Skeletal muscle cell (primary cell): ENCODE measurements around the gene SLC35G2.

Experiments
- DNase-seq: peaks from one replicate; pipeline ENCODE4 v3.0.0-alpha.2; 2010; ENCODE audit warnings: low read depth
- H3K4me3 ChIP-seq: 2 replicates; pipeline ENCODE4 v1.5.1; 2011; ENCODE audit warnings: low read depth, mild to moderate bottlenecking, control low read depth, low read length, moderate library complexity

Gene SLC35G2

DNA sequence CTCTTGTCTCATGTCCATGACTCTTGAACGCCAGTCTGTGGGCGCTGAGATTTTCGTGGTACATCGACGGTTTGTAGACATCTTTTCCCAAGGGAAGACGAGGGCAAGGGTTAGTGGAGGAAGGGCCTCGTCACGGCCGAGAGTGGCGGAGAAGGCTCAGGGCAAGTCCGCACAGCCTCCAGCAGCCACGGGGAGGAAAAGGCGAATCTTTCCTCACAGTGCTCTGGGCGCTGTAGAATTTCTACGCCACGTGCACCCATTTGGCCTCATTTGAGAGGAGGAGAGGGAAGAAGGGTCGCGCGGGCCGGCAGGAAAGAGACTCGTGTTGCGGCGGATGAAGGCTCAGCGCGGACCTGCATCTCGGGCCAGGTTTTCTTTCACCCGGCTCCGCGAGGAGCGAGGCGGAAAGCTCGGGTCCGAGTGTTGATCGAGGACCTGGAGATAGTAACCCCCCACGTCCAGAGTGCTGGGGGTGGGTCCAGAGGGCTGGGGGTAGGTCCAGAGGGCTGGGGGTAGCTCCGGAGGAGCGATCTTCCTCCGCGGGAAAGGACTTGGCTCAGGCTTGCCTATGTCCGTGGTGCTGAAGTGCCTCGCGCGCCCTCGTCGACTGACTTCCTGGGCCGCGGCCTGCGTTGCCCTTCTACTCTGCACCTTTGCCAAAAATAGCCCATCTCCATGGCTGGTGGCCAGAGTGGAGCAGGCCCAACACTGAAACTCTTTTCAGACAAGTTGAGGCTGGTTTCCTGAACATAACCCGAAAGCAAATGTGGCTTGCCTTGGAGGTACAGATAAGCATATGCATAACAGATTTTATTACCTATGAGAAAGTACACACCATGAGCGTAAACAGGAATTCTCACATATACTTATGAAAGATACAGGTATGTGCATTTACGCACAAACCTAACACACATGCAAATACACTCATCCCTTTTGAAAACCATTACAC, 1.1 kb downstream of the SLC35G2 start:
- DNase-seq: peak; percentile 17
- peak overlapping the region; percentile 73 for H3K4me3 ChIP-seq

DNA sequence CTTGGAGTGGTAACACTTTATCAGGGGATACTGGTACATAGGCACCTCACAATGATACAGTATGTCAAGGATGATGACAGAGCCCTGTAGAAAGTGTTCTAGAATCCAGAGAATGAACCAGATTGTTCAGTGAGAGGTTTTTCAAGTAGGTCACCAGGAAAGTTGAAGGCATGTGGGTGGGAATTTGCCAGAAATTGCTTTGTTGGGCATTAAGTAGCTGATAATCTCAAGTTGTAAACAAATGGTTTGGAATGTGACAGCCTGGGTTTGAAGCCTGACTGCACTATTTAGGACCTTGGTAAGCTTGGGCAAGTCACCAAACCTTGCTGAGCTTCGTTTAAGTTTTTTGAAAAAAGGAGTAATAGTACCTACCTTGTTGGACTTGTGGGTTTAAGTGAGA, 12.5 kb downstream of the SLC35G2 start:
- no peak overlapping the region for H3K4me3 ChIP-seq
- DNase-seq: no peak

DNA sequence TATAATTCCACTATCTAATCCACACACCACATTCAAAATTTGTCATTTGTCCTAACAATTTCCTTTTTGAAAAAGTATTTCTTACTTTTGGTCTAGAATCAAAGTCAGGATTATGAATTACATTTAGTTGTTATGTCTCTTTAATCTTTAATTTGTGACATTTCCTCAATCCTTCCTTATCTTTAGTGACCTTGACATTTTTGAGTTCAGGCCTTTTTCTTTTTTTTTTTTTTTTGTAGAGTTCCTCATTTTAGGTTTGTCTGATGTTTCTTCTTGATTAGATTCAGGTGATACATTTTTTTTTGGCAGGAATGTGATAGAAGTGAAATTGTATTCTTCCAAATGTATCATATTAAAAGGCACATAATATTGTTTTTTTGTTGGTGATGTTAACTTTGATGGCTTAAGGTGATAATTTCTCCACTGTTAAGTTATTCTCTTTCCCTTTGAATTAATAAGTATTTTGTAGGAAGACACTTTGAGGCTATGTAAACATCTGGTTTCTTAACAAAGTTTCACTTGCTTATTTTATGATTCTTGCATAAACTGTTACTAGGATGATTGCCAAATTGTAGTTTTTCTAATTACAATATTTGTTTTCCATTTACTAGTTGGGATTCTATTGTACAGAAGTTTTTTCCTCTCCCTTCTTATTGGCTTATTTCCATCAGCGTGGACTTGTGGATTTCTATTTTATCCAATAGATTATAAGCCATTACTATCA, 16.3 kb downstream of the SLC35G2 start:
- no peak overlapping the region for H3K4me3 ChIP-seq
- DNase-seq: no peak

DNA sequence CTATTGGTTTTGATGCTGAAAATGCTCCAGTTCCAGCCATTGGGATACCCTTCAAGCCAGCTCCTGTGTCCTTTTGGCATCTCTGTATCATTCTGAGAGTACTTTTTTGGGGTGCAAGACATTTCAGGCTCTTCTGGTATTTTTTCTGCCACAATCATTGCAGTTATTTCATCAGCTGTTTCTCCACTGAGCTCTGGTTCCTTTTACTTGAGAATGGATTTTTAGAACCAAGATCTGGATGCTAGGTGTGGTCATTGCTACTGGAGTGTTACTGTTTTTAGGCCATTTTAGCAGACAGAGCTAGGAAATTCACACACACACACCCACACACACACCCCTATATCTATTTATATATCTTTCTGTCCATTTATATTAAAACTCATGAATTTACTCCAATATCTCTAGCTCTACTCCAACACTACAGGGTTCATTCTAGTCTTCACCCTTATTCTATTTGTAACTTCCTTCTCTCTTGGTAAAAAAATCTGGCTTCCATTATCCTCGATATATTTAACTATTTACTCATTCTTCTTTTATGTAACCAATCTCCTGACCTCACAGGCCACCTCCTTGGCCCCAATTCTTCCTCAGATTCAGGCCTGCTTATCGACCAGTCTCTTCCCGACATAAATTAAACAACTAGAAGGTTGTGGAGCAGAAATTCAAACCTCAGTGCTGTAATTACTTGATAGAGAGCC, 17.0 kb downstream of the SLC35G2 start:
- no peak overlapping the region for H3K4me3 ChIP-seq
- no peak for DNase-seq

DNA sequence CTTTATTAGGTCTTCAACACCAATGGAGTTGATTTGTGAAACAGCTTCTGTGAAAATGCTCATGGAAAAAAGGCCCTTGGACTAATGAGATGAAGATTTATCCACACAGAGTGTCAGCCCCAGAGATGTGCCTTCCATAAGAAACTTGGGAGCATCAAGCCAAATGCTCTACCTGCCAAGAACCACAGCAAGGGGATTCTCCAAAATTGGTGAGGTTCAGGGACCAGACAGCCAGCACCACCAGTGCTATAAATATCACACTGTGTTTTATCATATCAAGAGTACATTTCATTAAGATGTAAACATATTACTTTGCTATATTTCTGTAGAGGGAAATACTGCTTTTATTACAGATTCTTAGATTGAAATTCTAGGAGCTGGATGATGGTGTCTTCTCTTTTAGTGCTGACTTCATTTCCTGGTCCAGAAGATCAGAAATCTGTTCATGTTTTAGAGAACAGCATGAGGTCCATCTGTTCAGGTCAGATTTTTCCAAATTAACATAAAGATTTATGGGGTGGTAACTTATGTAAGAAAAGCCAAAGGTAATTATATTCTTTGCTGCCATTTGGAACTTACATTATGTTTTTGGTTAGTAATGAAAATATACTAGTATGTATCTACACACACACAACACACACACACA, 17.7 kb downstream of the SLC35G2 start:
- no peak overlapping the region for H3K4me3 ChIP-seq
- no peak for DNase-seq

DNA sequence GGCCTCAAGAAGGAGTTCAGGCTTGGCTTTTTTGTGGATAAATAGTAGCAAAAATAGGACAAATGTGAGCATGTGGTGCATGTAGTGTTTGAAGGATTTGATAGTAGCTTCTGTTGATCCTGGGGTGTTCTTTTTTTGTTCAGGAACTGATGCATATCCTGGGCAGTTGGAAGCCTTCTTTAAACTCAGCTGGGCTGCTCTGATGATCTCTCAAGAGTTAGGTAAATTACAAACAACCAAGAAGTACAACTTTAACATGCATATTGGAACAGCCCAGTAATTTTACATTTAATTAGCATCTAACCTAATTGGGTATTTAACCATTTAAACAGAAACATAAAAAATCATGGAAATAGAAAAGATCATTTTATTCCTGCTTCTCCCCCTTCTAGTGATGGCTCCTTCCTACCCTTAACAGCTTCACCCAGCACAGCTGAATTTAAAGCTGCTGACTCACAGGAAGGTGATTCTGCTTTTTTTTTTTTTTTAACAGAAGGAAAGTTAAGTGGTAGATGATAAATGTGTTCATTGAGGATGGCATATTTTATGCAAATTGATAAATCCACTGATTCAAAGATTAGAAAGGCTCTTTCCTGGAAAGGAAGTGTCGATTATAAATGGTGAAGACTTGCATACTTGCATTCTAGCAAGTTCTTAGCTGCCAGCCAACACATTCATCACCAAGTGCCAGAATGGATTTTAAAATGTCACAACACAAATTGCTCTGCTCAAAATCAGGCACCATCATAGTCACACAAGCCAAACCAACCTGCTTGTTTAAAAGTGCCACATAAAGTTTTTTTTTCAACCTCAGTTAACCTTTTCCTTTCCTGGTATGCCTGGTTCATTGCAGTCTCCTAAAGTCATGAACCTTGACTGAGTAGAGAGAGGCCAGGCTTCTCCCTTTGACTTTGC, 20.0 kb downstream of the SLC35G2 start:
- no peak for DNase-seq

DNA sequence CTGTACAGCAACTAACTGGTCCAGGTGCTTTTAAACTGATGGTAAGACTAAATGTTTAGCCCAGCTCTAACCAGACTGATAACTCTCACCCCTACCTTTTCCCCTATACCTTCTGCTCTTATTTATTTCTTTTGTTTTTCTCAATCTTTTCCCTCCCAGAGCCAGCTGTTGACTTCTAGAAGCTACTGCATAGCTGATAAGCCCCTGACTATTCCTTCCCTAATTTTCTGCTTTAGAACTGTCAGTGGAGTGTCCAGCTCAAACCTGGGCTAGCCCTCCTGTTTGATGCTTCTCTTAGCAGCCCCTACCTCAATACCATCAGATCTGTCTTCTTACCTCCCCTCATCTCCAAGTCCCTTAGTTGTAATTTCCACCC, 20.6 kb downstream of the SLC35G2 start:
- no peak for DNase-seq

More for the DNA sequence above, 20.0 kb downstream of the SLC35G2 start:
- no peak overlapping the region for H3K4me3 ChIP-seq

DNA sequence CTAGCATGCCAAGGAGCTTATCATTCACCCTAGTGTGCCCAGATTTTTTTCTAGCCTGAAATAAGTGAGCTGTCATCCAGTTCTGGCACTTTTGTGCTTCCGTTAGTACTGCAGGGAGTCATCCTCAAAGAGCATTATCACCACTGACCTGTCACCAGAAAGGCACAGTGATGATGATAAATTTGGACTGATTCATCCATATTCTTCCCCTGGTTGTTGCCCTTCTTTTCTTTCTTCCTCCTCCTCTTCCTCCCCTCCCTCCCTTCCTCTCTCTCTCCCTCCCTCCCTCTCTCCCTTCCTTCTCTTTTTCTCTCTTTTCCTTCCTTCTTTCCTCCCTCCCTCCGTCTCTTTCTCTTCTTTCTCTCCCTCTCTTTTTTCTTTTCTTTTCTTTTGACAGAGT, 21.3 kb downstream of the SLC35G2 start:
- no peak for DNase-seq
- H3K4me3 ChIP-seq: no peak overlapping the region

More for the DNA sequence above, 20.6 kb downstream of the SLC35G2 start:
- H3K4me3 ChIP-seq: no peak overlapping the region

DNA sequence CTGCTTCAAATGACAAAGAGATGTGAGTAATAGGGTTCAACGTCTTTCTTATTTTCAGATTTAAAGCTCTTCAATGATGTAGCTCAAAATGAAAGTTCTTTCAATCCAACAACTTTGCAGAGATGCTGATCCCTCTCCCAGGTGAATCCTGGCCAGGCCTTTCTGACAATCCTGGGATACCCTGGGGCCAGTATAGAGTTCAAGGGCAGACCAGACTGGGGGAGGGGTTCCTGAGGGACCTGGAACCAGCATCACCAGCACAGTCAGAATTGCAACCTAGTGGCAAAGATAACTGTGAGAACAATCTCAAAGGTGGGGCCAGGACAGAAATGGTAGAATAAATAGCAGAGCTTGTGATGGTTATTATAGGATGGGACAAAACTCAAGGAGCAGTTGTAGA, 23.4 kb downstream of the SLC35G2 start:
- DNase-seq: no peak
- no peak overlapping the region for H3K4me3 ChIP-seq

DNA sequence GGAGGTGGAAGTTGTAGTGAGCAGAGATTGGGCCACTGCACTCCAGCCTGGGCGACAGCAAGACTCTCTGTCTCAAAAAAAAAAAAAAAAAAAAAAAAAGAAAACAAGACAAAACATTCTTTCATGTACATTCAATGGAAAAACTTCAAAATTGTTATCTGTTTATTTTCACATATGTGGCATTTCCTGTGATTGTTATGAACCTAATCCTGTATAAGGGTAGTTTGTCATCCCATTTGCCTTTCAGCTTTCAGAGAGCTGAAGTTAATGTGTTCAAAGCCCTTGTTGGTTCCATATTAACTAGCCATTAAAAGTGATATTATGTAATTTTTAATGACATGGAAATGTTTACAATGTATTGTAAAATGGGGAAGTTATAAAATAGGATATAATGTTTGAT, 25.8 kb downstream of the SLC35G2 start:
- no peak overlapping the region for H3K4me3 ChIP-seq
- no peak for DNase-seq

DNA sequence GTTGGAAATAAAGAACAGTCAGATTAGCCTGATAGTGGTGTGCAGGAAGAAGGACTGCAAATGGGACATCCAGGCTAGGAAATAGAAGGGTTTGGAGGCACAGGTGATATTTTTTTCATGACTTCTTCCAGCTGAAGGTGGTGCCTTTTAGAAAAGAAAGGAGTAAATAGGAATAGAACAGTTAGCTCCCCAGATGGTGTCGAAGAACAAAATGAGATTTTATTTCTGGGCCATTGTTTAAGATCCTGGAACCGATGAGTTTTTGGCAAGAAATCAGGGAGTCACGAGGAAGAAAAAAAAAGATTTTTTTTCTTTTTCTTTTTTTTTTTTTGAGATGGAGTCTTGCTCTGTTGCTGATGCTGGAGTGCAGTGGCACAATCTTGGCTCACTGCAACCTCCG, 33.3 kb downstream of the SLC35G2 start:
- no peak for DNase-seq
- no peak overlapping the region for H3K4me3 ChIP-seq

DNA sequence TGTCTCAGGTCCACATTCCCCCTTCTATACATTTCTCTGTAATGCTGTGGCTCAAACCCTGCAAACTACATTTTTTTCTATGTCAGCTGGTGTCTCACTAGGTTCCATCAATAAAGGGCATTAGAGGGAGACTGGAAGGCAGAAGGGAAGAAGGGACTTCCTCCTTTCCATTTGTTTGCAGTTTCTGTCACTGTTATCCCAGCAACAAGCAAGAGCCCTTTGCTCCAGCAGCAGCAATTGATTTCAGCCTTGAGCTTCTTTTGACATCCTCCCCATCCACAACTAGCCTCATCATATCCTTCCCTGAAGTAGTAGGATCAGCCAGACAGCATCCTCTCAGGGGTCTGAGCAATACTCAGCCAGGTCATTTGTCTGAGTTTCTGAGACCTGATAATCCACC, 37.7 kb downstream of the SLC35G2 start:
- no peak for DNase-seq
- no peak overlapping the region for H3K4me3 ChIP-seq

DNA sequence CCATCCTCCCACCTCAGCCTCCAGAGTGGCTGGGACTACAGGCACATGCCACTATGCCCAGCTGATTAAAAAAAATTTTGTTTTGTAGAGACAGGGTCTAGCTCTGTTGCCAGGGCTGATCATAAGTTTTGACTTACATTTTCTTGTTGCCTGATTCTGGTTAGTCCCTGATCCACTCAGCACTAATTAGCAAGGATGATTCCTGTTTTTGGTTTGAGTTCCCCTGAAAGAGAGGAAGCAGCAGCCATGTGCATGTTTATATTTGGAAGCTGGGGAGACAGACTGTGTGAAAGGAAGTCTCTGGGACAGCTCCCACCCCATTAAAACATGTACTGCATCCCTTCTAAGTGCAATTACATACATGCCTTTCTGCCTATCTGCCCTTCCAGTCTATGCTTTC, 39.5 kb downstream of the SLC35G2 start:
- H3K4me3 ChIP-seq: no peak overlapping the region
- no peak for DNase-seq

DNA sequence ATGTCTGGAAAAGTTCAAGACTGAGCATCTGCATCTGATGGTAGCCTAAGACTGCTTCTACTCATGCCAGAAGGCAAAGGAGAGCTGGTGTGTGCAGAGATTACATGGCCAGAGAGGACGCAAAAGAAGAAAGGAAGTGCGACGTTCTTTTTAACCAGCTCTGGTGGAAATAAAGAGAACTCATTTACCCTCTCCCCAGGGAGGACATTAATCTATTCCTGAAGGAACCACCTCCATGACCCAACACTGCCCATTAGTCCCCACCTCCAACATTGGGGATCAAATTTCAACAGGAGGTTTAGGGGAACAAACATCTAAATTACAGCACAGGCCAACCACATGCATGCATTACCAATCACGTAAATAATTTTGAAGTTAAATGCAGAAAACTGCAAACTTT, 41.6 kb downstream of the SLC35G2 start:
- peak; percentile 29 for DNase-seq
- peak overlapping the region; percentile 85 for H3K4me3 ChIP-seq

DNA sequence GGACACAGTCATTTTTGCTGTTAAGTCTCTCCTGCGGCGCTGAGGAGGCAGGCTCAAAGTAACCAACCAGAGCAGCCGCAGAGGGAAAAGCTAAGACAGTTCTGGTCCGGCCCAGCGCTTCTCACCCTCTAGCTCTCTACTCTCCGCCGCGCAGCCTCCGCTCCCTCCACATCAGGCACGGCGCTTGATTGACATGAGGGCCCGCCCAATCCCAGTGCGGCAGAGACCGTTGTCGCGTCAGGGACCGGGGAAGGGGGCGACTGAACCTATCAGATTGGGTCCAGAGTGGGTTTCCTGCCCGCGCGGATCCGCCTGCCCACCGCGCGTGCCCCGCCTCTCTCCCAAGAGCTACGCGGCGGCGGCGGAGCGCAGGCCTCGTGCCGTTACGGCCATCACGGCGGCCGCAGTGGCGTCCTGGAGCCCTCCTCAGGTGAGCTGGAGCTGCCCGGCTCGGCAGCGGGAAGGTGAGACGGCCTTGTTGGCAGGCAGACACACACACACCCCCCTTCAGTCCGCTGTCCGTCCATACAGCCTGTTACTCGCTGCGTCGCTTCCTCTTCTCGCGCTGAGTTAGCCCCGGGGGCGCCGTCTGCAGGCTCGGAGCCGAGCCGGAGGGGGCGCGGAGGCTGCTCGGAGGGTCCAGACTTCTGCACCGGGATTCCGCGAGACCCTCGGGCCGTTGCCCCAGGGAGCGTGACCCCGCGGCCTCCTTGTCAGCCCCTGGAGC, 43.1 kb downstream of the SLC35G2 start, which contains the start of gene NCK1:
Gene NCK1, plus strand, starts transcription at position 319 of the 727 bp plus-strand sequence. CDS start 65,794 bp downstream, outside the sequence.
- peak within 1 kb of the TSS; percentile 85 for H3K4me3 ChIP-seq
- DNase-seq: peak; percentile 96

DNA sequence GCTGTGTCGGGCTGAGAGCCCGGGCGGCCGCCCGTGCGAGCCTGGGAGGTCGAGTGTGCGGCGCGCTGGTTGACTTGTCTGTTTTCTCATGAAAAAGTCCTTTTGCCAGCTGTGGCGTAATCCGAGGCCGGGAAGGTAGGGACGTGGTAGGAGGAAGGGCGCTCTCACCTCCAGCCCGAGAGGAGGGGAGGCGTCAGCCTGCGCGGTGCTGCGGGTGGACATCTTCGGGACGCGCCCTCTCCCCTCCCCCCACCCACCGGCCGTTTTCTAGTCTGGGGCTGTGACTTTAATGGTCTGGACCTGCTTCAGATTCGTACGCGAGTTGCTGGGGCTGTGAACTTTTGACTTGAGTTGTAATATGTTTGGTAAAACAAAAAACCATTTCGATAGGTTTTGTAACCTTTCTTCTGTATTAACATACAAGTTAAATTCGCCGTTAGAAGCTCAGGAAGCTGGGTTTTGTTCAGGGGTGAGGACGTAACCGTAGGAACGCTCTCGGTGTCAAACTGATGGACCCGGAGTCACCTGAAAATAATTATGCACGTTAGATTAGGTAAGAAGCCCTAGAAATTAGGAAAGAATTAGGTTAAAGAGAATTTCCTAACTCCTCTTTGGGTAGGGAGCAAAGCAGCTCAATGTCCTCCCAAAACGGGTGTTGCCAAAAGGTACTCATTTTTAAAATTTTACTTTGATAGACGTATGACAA, 43.8 kb downstream of the SLC35G2 start:
- DNase-seq: peak; percentile 10

DNA sequence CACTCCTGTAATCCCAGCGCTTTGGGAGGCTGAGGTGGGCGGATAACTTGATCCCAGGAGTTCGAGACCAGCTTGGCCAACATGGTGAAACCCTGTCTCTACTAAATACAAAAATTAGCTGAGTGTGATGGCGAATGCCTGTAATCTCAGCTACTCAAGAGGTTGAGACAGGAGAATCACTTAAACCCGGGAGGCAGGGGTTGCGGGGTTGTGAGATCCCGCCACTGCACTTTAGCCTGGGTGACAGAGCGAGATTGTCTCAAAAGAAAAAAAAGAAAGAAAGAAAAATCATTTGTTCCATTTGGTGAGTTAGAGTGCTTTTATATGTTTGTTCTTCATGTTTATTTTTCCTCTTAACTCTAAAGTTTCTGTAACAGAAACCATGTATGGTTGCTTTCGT, 50.4 kb downstream of the SLC35G2 start:
- no peak for DNase-seq
- no peak overlapping the region for H3K4me3 ChIP-seq

More for the DNA sequence above, 43.8 kb downstream of the SLC35G2 start:
- peak overlapping the region; percentile 85 for H3K4me3 ChIP-seq
